Pancreas (tissue), 10 donors: ENCODE data around the gene HSF5. TPM values are rescaled to one million over a fixed set of nuclear protein-coding genes. Genes with fewer than 3 reads are reported as not detected.
"Not testable (repeated sequence)": the region's sequence is repeated elsewhere in the genome, so short reads cannot be mapped to it uniquely, and the experiment has no call there.

Source experiments
- ATAC-seq, 4 donors: fragments of 200-7000 bp; cut with Tn5 transposase; one replicate each; pipeline versions ENCODE4 v1.8.0 to v1.9.1; 2020; ENCODE audit warnings: mild to moderate bottlenecking in 4 of 4, moderate library complexity in 4 of 4
- DNase-seq, 6 donors: peaks; one replicate each; pipeline ENCODE4 v3.0.0-alpha.2; 2020
- FAIRE-seq: peaks from 2 replicates; lab custom pipeline; 2012; peaks lifted over from hg19 to GRCh38; lab: Jason Lieb, UNC
- H3K27ac ChIP-seq, 4 donors: fragments of 200-600 bp; sonication (generic); 1 replicate in 3 of 4; 2 replicates in 1 of 4; pipeline versions ENCODE4 v1.5.0 to v1.8.0; 2020
- H3K27me3 ChIP-seq, 4 donors: fragments of 200-600 bp; one replicate each; pipeline ENCODE4 v1.8.0; 2021
- H3K36me3 ChIP-seq, 3 donors: fragments of 200-600 bp; sonication (generic) in 1 of 3; one replicate each; pipeline versions ENCODE4 v1.5.0 to v1.8.0; 2020 to 2021
- H3K4me1 ChIP-seq, 3 donors: fragments of 200-600 bp; one replicate each; pipeline ENCODE4 v1.8.0; 2021
- H3K4me3 ChIP-seq, 4 donors: fragments of 200-600 bp; sonication (generic) in 2 of 4; one replicate each; pipeline versions ENCODE4 v1.5.0 to v1.8.0; 2020 to 2021
- H3K9me3 ChIP-seq, 4 donors: fragments of 200-600 bp; one replicate each; pipeline ENCODE4 v1.8.0; 2021
- CTCF ChIP-seq, 4 donors: fragments of 200-600 bp; sonication (generic) in 3 of 4; IDR thresholded peaks; one replicate each; pipeline versions ENCODE4 v1.5.0 to v1.8.0; 2021; ENCODE audit warnings: antibody characterized with exemption in 4 of 4
- WGBS, 2 donors: extraction: QIAGEN DNeasy Blood & Tissue Kit; methylation state at CpG; one replicate each; pipeline ENCODE4 v1.1.7; 2013; 5-methylcytosine and 5-hydroxymethylcytosine counted together
- intact Hi-C, 3 donors: fragments of 100-400 bp; cut with DNase I; formaldehyde crosslinking; loops; one replicate each; pipeline versions ENCODE4 v1.11.1 to v1.14.2; 2022
- polyA plus RNA-seq, 2 donors: library from polyadenylated mRNA; stranded (reverse); fragments of 200-250 nt; gene quantifications; one replicate each; pipeline ENCODE4 v1.2.3, GENCODE V29; 2013
- total RNA-seq, 6 donors: library from RNA; stranded (reverse); fragmentation: NEBNext Ultra II Directional in 4 of 6; extraction: Animal tissue kit (Norgen Biotek cat#: 25700) in 4 of 6; gene quantifications; one replicate each; pipeline versions ENCODE4 v1.2.1 to v1.2.4, GENCODE V29; 2021 to 2023
- donor health status: healthy with polysubstance abuse.
- donor health status: DM: no; HTN: no; CAD: no; lungs with moderate emphysema.
- donor health status: DM: no; HTN: no; CAD: no.
- donor health status: control.
- donor health status: control.
- donor health status: Bipolar disorder and iron deficiency.
- donor health status: DM: yes; HTN: yes; CAD: no.
- donor health status: DM: no; HTN: no; CAD: no.
- donor health status: DM: no; HTN: no; CAD: no.
- donor health status: DM: yes; HTN: yes; CAD: no.

Gene HSF5
- total and polyA plus RNA-seq, 8 donors = 0.04 TPM; not detected in 7

- H3K27me3 ChIP-seq = no peaks in the 10 kb centered on the region
- intact Hi-C loops = no loop called here
- TF ChIP-seq CTCF (IDR thresholded peaks at IDR 0.05) = no peak
- WGBS, 2 donors = 95% methylated on average over 6 of the region's 6 CpGs
- DNase-seq (no peak), FAIRE-seq (no peak), ATAC-seq (no peak)
- no peaks in the 10 kb centered on the region for H3K9me3 ChIP-seq
- no peaks in the 10 kb centered on the region for H3K4me1 ChIP-seq
- no peak overlapping the region for H3K4me3 ChIP-seq
- no peak overlapping the region for H3K27ac ChIP-seq
- peaks cover 0 to 54% (median 33%) of the 10 kb centered on the region in 3 donors for H3K36me3 ChIP-seq
Measured at GRCh38 chr17:58491510-58492045, 3.4 kb upstream of the HSF5 start.

- Histone ChIP-seq H3K27me3 (no peaks in the 10 kb centered on the region), H3K4me1 (no peaks in the 10 kb centered on the region), H3K9me3 (no peaks in the 10 kb centered on the region), H3K36me3 (peaks cover 0 to 35% (median 12%) of the 10 kb centered on the region in 3 donors), H3K27ac (no peak overlapping the region), H3K4me3 (no peak overlapping the region)
- WGBS, 2 donors = 90 to 91% methylated on average over 26 of the region's 26 CpGs
- DNase-seq (no peak), FAIRE-seq (no peak), ATAC-seq (no peak)
- no peak for TF ChIP-seq CTCF (IDR thresholded peaks at IDR 0.05)
- intact Hi-C loops = no loop called here
Measured at GRCh38 chr17:58488428-58488890, 251 bp upstream of the HSF5 start.

- Histone ChIP-seq H3K27me3 (no peaks in the 10 kb centered on the region), H3K27ac (no peak overlapping the region), H3K9me3 (no peaks in the 10 kb centered on the region), H3K4me3 (no peak overlapping the region), H3K4me1 (no peaks in the 10 kb centered on the region), H3K36me3 (no peaks in the 10 kb centered on the region)
- ATAC-seq (no peak), DNase-seq (no peak), FAIRE-seq (no peak)
- intact Hi-C loops = no loop called here
- no peak for TF ChIP-seq CTCF (IDR thresholded peaks at IDR 0.05)
- 48 to 65% methylated on average over 3 of the region's 3 CpGs for WGBS, 2 donors
Measured at GRCh38 chr17:58484600-58484999, 3.6 kb downstream of the HSF5 start.

DNA sequence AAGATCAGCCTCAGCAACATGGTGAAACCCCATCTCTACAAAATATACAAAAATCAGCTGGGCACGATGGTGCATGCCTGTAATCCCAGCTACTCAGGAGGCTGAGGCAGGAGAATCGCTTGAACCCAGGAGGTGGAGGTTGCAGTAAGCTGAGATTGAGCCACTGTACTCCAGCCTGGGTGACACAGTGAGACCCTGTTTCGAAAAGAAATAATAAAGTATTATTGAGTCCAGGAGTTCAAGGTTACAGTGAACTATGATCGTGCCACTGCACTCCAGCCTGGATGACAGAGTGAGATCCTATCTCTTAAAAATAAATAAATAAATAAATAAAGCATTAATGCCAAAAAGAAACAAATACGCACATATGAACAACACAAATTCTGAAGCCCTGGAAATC, 6.4 kb downstream of the HSF5 start:
- DNase-seq, FAIRE-seq, H3K27me3 ChIP-seq, H3K4me1 ChIP-seq, intact Hi-C loops, H3K36me3 ChIP-seq, H3K4me3 ChIP-seq, ATAC-seq, H3K27ac ChIP-seq, H3K9me3 ChIP-seq: not testable (repeated sequence)
- WGBS, 2 donors = 85 to 88% methylated on average over 5 of the region's 5 CpGs

- Histone ChIP-seq H3K36me3 (no peaks in the 10 kb centered on the region), H3K27ac (no peak overlapping the region), H3K27me3 (no peaks in the 10 kb centered on the region), H3K4me1 (no peaks in the 10 kb centered on the region), H3K4me3 (no peak overlapping the region), H3K9me3 (no peaks in the 10 kb centered on the region)
- FAIRE-seq (no peak), ATAC-seq (no peak), DNase-seq (no peak)
- intact Hi-C loops = no loop called here
- 71 to 82% methylated on average over 6 of the region's 6 CpGs for WGBS, 2 donors
- no peak for TF ChIP-seq CTCF (IDR thresholded peaks at IDR 0.05)
Measured at GRCh38 chr17:58480090-58480489, 8.1 kb downstream of the HSF5 start.
